ENCODE measurements around the gene ATP11A.

The ATP11A gene

GRCh38 chr13:112648101-112648500, 41.7 kb upstream of the ATP11A start:
- no peak overlapping the region for H3K4me3 ChIP-seq (ENCODE audit: low read depth, low read length)
- in situ Hi-C loops (cut with HindIII; ENCODE audit: low sequenced_read_pairs) = no loop called here
- DNase-seq (ENCODE audit: low read depth, low spot score) = no peak
- TF ChIP-seq CTCF (IDR thresholded peaks at IDR 0.05; ENCODE audit: low read depth, low read length) = no peak

DNA sequence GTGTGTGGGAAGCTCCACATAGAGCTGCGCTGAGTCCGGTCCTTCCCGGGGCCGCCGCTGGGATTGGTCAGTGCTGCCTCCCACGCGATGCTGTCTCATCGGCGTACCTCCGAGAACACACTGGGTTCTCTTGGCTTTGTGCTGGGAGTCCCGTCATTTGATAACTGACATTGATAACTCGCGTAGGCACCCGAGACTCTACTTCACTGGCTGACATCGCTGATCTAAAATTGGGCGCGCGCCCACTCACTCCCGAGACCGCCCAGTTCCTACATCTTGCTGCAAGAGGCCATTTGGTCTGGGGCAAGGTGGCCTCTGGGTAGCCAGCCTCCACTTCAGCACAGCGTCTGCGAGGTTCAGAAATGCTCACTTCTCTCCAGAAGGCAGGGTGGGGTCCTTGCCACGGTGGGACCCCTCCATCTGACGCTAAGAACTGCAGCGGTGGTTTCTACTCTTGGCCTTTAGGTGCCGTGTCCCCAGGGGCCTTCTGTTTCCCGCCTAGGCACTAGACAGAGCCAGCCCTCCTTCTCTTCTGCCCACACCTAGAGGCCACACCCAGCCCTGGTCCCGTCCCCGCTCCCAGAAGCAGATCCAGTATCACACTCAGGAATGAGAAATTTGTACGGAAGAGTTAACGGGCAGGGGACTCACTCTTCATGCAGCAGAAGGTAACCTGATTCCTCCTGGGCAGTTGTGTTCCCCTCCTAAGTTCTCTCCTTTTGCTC, 40.7 kb upstream of the ATP11A start:
- in situ Hi-C loops (cut with HindIII; ENCODE audit: low sequenced_read_pairs) = no loop called here
- DNase-seq (ENCODE audit: low read depth, low spot score) = no peak
- TF ChIP-seq CTCF (IDR thresholded peaks at IDR 0.05; ENCODE audit: low read depth, low read length) = no peak
- H3K4me3 ChIP-seq (ENCODE audit: low read depth, low read length) = no peak overlapping the region

- in situ Hi-C loops (cut with HindIII; ENCODE audit: low sequenced_read_pairs) = no loop called here
- TF ChIP-seq CTCF (IDR thresholded peaks at IDR 0.05; ENCODE audit: low read depth, low read length) = no peak
- DNase-seq (ENCODE audit: low read depth, low spot score) = no peak
- H3K4me3 ChIP-seq (ENCODE audit: low read depth, low read length) = no peak overlapping the region
Observed at GRCh38 chr13:112651311-112651710, 38.5 kb upstream of the ATP11A start.

DNA sequence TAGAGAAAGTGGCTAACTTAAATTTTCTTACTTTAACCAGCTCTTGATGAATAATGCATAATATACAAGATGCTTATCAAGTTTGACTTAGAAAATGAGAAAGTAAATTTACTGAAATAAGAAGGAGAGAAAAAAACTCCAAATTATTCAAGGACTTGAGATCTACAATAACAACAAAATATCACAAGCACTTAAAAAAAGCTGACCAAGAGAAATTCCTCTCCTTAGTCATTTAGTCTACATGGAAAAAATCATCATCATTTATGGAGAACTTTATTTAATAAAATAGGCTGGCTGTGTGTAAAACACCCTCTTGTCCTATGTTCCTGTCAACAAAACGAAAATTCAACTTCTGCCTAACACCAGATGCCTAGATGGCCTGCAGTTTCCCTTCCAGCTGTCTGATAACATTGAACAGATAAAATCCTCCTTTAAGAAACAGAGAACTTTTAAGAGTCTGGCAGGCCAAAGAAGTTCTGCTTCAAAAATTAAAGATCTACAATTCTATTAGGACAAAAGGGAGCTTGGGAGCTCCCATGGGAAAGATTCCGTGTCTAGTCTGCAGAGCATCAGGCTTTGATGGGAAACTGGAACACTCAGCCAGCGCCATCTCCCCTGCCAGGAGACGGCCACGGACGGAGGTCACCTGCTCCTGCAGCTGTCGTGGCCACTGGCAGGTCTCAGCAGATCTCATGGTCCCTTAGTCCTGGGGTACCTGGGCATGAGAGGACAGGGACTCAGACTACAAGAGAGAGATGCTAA, 37.9 kb upstream of the ATP11A start:
- in situ Hi-C loops (cut with HindIII; ENCODE audit: low sequenced_read_pairs) = no loop called here
- no peak overlapping the region for H3K4me3 ChIP-seq (ENCODE audit: low read depth, low read length)
- TF ChIP-seq CTCF (IDR thresholded peaks at IDR 0.05; ENCODE audit: low read depth, low read length) = no peak
- no peak for DNase-seq (ENCODE audit: low read depth, low spot score)

DNA sequence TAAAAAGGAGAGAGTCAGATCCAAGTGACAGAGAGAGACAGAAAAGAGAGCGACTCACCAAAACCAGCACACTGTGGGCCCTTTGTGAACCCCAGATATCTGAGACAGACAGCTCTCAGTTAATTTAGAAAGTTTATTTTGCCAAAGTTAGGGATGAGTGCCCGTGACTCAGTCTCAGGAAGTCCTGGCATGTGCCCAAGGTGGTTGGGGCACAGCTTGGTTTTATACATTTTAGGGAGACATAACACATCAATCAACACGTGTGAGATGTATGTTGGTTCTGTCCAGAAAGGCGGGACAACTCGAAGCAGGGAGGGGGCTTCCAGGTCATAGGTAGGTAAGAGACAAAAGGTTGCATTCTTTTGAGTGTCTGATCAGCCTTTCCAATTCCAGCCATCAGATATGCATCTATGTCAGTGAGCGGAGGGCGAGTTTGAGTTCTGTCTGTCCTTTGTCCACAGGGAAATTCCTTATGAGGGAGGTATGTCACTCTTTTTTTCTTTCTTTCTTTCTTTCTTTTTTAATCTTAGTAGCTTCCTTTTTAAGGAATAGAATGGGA, 37.2 kb upstream of the ATP11A start:
- no peak overlapping the region for H3K4me3 ChIP-seq (ENCODE audit: low read depth, low read length)
- DNase-seq (ENCODE audit: low read depth, low spot score) = no peak
- TF ChIP-seq CTCF (IDR thresholded peaks at IDR 0.05; ENCODE audit: low read depth, low read length) = no peak
- in situ Hi-C loops (cut with HindIII; ENCODE audit: low sequenced_read_pairs) = no loop called here

DNA sequence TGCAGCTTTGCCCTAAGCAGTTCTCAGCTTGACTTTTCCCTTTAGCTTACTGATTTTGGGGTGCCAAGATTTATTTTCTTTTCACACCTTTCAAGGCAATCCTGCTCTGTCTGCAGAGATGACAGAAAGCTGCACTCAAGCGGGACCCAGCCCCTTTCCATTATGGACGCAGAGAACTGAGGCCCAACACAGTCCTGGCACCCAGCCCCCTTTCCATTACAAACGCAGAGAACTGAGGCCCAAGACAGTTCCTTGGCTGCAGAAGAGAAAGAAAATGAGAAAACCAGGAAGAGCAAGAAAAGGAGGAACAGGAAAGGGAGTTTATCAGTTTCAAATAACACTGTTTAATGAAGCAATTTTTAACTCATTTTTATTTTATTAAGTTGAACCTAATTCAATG, 36.8 kb upstream of the ATP11A start:
- no peak for TF ChIP-seq CTCF (IDR thresholded peaks at IDR 0.05; ENCODE audit: low read depth, low read length)
- DNase-seq (ENCODE audit: low read depth, low spot score) = no peak
- in situ Hi-C loops (cut with HindIII; ENCODE audit: low sequenced_read_pairs) = no loop called here
- no peak overlapping the region for H3K4me3 ChIP-seq (ENCODE audit: low read depth, low read length)

Data from astrocyte of the spinal cord (primary cell).